Natural killer cell (primary cell): ENCODE results near the gene ERN1. TPM values are rescaled to one million over a fixed set of nuclear protein-coding genes. Genes with fewer than 3 reads are reported as not detected.

Experiments used
- ATAC-seq, 3 donors: fragments of 150-1000 bp in 2 of 3; fragments of 200-7000 bp in 1 of 3; cut with Tn5 transposase; 1 replicate in 1 of 3; 2 replicates in 2 of 3; pipeline ENCODE4 v1.10.0; 2021; ENCODE audit warnings: mild to moderate bottlenecking in 2 of 3, moderate library complexity in 2 of 3
- DNase-seq, 2 donors: peaks; one replicate each; pipeline versions ENCODE4 v3.0.0 to v3.0.0-alpha.2; 2013 to 2021; ENCODE audit warnings: mixed read lengths in 1 of 2
- H3K27ac ChIP-seq: one replicate; pipeline ENCODE4 v1.5.1; 2013; ENCODE audit warnings: mild to moderate bottlenecking, low read length
- H3K27me3 ChIP-seq: one replicate; pipeline ENCODE4 v1.6.1; 2013; ENCODE audit warnings: low read length; ENCODE audit not compliant: control insufficient read depth, insufficient read depth
- H3K36me3 ChIP-seq: one replicate; pipeline ENCODE4 v1.6.1; 2013; ENCODE audit warnings: low read length; ENCODE audit not compliant: control insufficient read depth, insufficient read depth
- H3K4me1 ChIP-seq: one replicate; pipeline ENCODE4 v1.6.1; 2013; ENCODE audit warnings: low read length; ENCODE audit not compliant: control insufficient read depth, insufficient read depth
- H3K4me3 ChIP-seq: one replicate; pipeline ENCODE4 v1.5.1; 2013; ENCODE audit warnings: low read length
- H3K9me3 ChIP-seq: one replicate; pipeline ENCODE4 v1.6.1; 2013; ENCODE audit warnings: low read length; ENCODE audit not compliant: control insufficient read depth, insufficient read depth
- H3K27ac Mint-ChIP-seq, 2 donors: one replicate each; pipeline ENCODE4 v1.8.0; 2022; ENCODE audit warnings: mild to moderate bottlenecking in 2 of 2, mixed read lengths in 2 of 2, moderate library complexity in 1 of 2
- H3K27me3 Mint-ChIP-seq, 2 donors: one replicate each; pipeline ENCODE4 v1.8.0; 2022; ENCODE audit warnings: low read depth in 2 of 2, mixed read lengths in 2 of 2
- H3K36me3 Mint-ChIP-seq: one replicate; pipeline ENCODE4 v1.8.0; 2022; ENCODE audit warnings: mixed read lengths
- H3K4me1 Mint-ChIP-seq, 2 donors: one replicate each; pipeline ENCODE4 v1.8.0; 2022; ENCODE audit warnings: mixed read lengths in 2 of 2
- H3K4me3 Mint-ChIP-seq: one replicate; pipeline ENCODE4 v1.8.0; 2022; ENCODE audit warnings: mild to moderate bottlenecking, moderate library complexity, mixed read lengths
- H3K9me3 Mint-ChIP-seq, 2 donors: one replicate each; pipeline ENCODE4 v1.8.0; 2022; ENCODE audit warnings: mixed read lengths in 2 of 2
- CTCF ChIP-seq: fragments of 200-600 bp; IDR thresholded peaks from one replicate; pipeline ENCODE4 v1.8.0; 2022; ENCODE audit warnings: antibody characterized with exemption
- WGBS: methylation state at CpG from one replicate; pipeline ENCODE4 v1.1.7; 2013; ENCODE audit warnings: missing lambda C conversion rate; ENCODE audit not compliant: insufficient coverage; 5-methylcytosine and 5-hydroxymethylcytosine counted together
- intact Hi-C: fragments of 100-400 bp; cut with micrococcal nuclease; formaldehyde crosslinking; loops from one replicate; pipeline ENCODE4 v1.14.2; 2022
- total RNA-seq, 4 donors: library from RNA; stranded (reverse); fragments of 120-200 nt in 1 of 4; gene quantifications; one replicate each; pipeline versions ENCODE4 v1.2.3 to v1.2.4, GENCODE V29; 2013 to 2022

Gene ERN1
- total RNA-seq, 3 donors from 2014 or later (not counting 1 experiment from before 2014, with no cell fraction given) = 52.9 to 90.5 (median 67.2) TPM

- 60% methylated on average over 8 of the region's 9 CpGs for WGBS
- no peak for TF ChIP-seq CTCF
- Mint-ChIP-seq H3K4me1 (peaks cover 0 to 13% of the 10 kb centered on the region in 2 donors), H3K9me3 (no peaks in the 10 kb centered on the region), H3K27ac (peak overlapping the region in 1 of 2 donors; percentile 62), H3K36me3 (peaks cover 29% of the 10 kb centered on the region), H3K4me3 (no peak overlapping the region), H3K27me3 (no peaks in the 10 kb centered on the region)
- Histone ChIP-seq H3K27ac (no peak overlapping the region), H3K36me3 (peaks cover 51% of the 10 kb centered on the region), H3K4me1 (peaks cover 6% of the 10 kb centered on the region), H3K9me3 (peaks cover 9% of the 10 kb centered on the region), H3K4me3 (no peak overlapping the region), H3K27me3 (no peaks in the 10 kb centered on the region)
- ATAC-seq = no peak
- intact Hi-C loops = no loop called here
- DNase-seq = no peak
Measured at GRCh38 chr17:64073771-64074703, 55.9 kb downstream of the ERN1 start.

GRCh38 chr17:64071111-64071510 lies 58.8 kb downstream of the ERN1 start:
- peaks cover 43% of the 10 kb centered on the region for H3K36me3 ChIP-seq

GRCh38 chr17:64070213-64070612 lies 59.7 kb downstream of the ERN1 start:
- Histone ChIP-seq H3K36me3 (peaks cover 43% of the 10 kb centered on the region), H3K27me3 (no peaks in the 10 kb centered on the region), H3K4me3 (no peak overlapping the region), H3K9me3 (peaks cover 9% of the 10 kb centered on the region), H3K27ac (no peak overlapping the region), H3K4me1 (peaks cover 25% of the 10 kb centered on the region)
- DNase-seq = no peak
- H3K27me3 Mint-ChIP-seq = no peaks in the 10 kb centered on the region
- intact Hi-C loops = no loop called here
- H3K27ac Mint-ChIP-seq = peak overlapping the region in 1 of 2 donors; percentile 60
- peaks cover 0 to 4% of the 10 kb centered on the region in 2 donors for H3K9me3 Mint-ChIP-seq
- no peak overlapping the region for H3K4me3 Mint-ChIP-seq
- peaks cover 40% of the 10 kb centered on the region for H3K36me3 Mint-ChIP-seq
- WGBS = 94% methylated on average over 3 of the region's 3 CpGs
- H3K4me1 Mint-ChIP-seq = peaks cover 0 to 40% of the 10 kb centered on the region in 2 donors
- TF ChIP-seq CTCF = no peak
- ATAC-seq = no peak

More at GRCh38 chr17:64071111-64071510, 58.8 kb downstream of the ERN1 start:
- no peak overlapping the region for H3K4me3 Mint-ChIP-seq
- no peaks in the 10 kb centered on the region for H3K27me3 Mint-ChIP-seq
- peaks cover 40% of the 10 kb centered on the region for H3K36me3 Mint-ChIP-seq
- intact Hi-C loops = no loop called here
- Histone ChIP-seq H3K27ac (no peak overlapping the region), H3K4me1 (peaks cover 16% of the 10 kb centered on the region), H3K9me3 (peaks cover 9% of the 10 kb centered on the region), H3K4me3 (no peak overlapping the region), H3K27me3 (no peaks in the 10 kb centered on the region)
- H3K9me3 Mint-ChIP-seq = peaks cover 0 to 4% of the 10 kb centered on the region in 2 donors
- ATAC-seq (no peak), DNase-seq (no peak)
- H3K4me1 Mint-ChIP-seq = peaks cover 0 to 38% of the 10 kb centered on the region in 2 donors
- no peak for TF ChIP-seq CTCF
- H3K27ac Mint-ChIP-seq = peak overlapping the region in 1 of 2 donors; percentile 60
- WGBS = 95% methylated on average over 3 of the region's 3 CpGs
